Measurements from ENCODE around the gene TMEM126B. TPM values are rescaled to one million over a fixed set of nuclear protein-coding genes. Genes with fewer than 3 reads are reported as not detected.

Gene TMEM126B
- total and polyA plus RNA-seq, 12 donors: 44.3 to 137 (median 53.3) TPM

DNA sequence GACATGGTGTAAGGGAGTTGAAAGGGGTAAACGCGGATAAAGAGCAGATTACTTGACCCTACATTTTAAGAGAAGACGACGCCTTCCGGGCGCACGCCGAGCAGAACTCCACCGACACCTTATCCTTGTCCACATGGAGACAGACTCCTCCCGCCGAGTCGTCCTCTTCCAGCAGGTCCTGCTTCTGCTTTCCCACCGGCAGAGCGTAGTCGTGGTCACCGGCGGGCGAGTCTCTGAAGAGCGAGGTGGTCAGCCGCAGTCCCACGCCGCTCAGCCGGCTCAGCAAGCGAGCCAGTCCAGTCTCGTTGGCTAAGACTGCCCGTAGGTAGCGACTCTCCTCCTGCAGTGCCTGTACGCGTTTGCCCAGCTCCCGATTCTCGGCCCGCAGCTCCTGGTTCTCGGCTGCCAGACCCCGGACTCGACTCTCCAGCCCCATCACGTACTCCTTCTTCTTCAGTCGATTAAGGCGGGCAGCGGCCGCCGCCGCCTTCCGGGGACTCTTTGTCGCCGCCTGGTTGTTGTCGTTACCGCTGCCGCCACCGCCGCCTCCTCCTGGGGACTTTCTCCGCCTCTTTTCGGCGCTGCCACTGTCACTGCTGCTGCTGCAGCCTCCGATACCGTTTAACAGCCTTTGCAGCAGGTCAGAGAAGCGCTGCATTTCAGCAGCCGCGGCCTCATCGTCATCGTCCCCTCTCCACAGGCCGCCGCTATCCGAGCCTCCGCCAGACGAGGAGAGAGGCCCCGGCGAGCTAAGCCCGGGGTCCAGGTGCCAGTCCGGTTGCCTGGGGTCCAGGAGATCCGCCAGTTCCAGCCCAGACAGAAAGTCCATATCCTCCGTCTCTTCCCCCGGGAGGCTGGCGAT, 35.6 kb downstream of the TMEM126B start:
- H3K4me1 ChIP-seq: peaks cover 4 to 53% (median 47%) of the 10 kb centered on the region in 9 donors
- TF ChIP-seq, protein P1, sequence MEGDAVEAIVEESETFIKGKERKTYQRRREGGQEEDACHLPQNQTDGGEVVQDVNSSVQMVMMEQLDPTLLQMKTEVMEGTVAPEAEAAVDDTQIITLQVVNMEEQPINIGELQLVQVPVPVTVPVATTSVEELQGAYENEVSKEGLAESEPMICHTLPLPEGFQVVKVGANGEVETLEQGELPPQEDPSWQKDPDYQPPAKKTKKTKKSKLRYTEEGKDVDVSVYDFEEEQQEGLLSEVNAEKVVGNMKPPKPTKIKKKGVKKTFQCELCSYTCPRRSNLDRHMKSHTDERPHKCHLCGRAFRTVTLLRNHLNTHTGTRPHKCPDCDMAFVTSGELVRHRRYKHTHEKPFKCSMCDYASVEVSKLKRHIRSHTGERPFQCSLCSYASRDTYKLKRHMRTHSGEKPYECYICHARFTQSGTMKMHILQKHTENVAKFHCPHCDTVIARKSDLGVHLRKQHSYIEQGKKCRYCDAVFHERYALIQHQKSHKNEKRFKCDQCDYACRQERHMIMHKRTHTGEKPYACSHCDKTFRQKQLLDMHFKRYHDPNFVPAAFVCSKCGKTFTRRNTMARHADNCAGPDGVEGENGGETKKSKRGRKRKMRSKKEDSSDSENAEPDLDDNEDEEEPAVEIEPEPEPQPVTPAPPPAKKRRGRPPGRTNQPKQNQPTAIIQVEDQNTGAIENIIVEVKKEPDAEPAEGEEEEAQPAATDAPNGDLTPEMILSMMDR (IDR thresholded peaks at IDR 0.05): peak; percentile 17 to 81 (median 66)
- no peaks in the 10 kb centered on the region for H3K9me3 ChIP-seq
- peak; percentile 80 for DNase-seq
- H3K27ac ChIP-seq: peak overlapping the region; percentile 86 to 100 (median 98)
- H3K27me3 ChIP-seq: no peaks in the 10 kb centered on the region
- peaks cover 0 to 42% (median 9%) of the 10 kb centered on the region in 9 donors for H3K36me3 ChIP-seq
- intact Hi-C loops (cut with DNase I): loop anchor here in 6 of 10 donors (1.0 to 5.0 kb wide), 4 partner anchors 15 to 37 kb away; partner anchors contain the start of genes TMEM126B (in 6 of the 6) and DLG2 (in 1 of the 6)
- peak overlapping the region; percentile 64 to 98 (median 88) for H3K4me3 ChIP-seq
- WGBS, 2 donors: 0 to 1% methylated on average over 72 to 73 of the region's 73 CpGs
- peak; percentile 71 to 87 (median 82) for ATAC-seq

DNA sequence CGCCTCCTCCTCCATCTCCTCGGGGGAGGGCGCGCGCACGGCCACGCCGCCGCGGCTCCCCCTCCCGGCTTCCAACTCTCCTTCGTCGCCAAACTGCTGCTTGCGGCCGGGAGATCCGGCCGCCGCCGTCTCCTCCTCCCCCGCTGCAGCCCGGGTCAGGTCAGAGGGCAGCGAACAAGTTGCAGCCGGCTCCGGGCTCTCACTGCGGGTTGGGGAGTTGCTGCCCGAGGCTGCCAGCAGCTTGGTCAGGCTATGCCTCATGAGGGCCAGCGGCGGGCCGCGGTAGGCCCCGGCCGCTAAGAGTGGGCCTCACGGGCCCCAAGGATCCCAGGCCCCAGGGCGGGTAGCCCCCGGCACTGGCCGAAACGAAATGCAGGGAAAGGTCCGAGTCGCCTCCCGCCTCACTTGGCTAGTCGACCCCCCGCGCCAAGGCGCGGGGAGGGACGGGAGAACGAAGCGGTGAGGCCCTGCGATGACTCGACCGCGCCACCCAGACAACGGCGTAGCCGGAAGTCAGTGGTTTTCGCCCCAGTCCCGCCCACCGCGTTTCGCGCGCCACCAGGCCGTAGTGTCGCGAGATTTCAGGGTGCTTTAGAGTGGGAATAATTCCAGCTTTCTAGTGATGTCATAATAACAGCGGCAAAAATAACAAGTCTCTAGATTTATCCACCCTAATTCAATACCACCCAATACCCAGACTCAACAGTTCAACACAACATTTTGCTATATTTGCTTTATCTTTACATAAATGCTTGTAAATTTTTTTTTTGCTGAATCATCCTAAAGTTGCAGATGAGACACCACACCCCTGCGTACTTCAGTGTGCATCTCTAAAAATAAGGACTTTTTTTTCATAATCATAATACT, 36.5 kb downstream of the TMEM126B start, which contains the start of gene CREBZF:
CREBZF (minus strand) TSS at position 515 of the 867 bp plus-strand sequence; CDS start at position 261, 254 bp downstream.
- intact Hi-C loops (cut with DNase I): loop anchor here in 6 of 10 donors (1.0 to 5.0 kb wide), 4 partner anchors 36 to 52 kb away; partner anchors contain the start of genes TMEM126B (in 6 of the 6) and DLG2 (in 1 of the 6)
- peak; percentile 96 to 98 (median 96) for ATAC-seq

DNA sequence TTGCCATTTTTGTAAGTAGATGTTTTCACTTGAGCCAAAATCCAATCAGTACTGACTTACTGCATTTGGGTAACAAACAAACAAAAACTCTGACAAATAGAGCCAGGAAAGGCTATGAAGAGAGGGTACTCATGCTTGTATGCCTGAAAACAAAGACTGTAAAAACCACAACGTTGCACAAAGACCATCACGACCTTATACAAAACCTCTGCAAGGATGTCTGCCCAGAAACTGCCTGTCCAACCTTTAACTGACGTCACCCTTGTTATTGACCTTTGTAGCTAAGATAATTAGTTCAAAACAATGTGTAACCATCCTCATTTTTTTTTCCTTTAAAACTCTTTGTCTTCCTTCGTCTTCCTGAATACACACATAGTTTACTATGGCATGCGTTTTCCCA, 37.3 kb downstream of the TMEM126B start:
- Histone ChIP-seq H3K4me3 (peak overlapping the region in 4 of 10 donors; percentile 85 to 96 (median 92)), H3K27ac (peak overlapping the region in 4 of 10 donors; percentile 97 to 100 (median 99)), H3K9me3 (no peaks in the 10 kb centered on the region), H3K36me3 (peaks cover 0 to 24% (median 0%) of the 10 kb centered on the region in 9 donors), H3K4me1 (peaks cover 4 to 36% (median 29%) of the 10 kb centered on the region in 9 donors), H3K27me3 (no peaks in the 10 kb centered on the region)
- no peak for ATAC-seq
- intact Hi-C loops (cut with DNase I): loop anchor here in 4 of 10 donors (2.0 to 5.0 kb wide), 2 partner anchors 37 to 52 kb away; partner anchors contain the start of gene TMEM126B (in 4 of the 4)
- 77 to 84% methylated on average over 5 of the region's 5 CpGs for WGBS, 2 donors
- TF ChIP-seq, protein P1 (IDR thresholded peaks at IDR 0.05): no peak
- DNase-seq: no peak

More for the DNA sequence above, 36.5 kb downstream of the TMEM126B start, which contains the start of gene CREBZF:
- peak within 1 kb of the TSS; percentile 64 to 98 (median 88) for H3K4me3 ChIP-seq
- H3K4me1 ChIP-seq: peaks cover 4 to 44% (median 38%) of the 10 kb centered on the region in 9 donors
- TF ChIP-seq, protein P1 (IDR thresholded peaks at IDR 0.05): no peak
- 0% methylated on average over 67 of the region's 67 CpGs for WGBS, 2 donors
- peaks cover 0 to 33% (median 6%) of the 10 kb centered on the region in 9 donors for H3K36me3 ChIP-seq
- H3K27me3 ChIP-seq: no peaks in the 10 kb centered on the region
- peak; percentile 94 to 96 for DNase-seq
- peak within 1 kb of the TSS; percentile 86 to 100 (median 98) for H3K27ac ChIP-seq
- no peaks in the 10 kb centered on the region for H3K9me3 ChIP-seq
